GM06990 (cell line): Measurements from ENCODE around the gene FBLN5.

ENCODE experiments used
- DNase-seq: peaks from one replicate; pipeline ENCODE4 v3.0.0-alpha.2; 2011; ENCODE audit not compliant: insufficient read length; ENCODE audit errors: extremely low read depth
- H3K27me3 ChIP-seq: replicated peaks from 2 replicates; pipeline ENCODE4 v1.6.0; 2011; ENCODE audit warnings: low read length; ENCODE audit not compliant: control insufficient read depth, insufficient read depth
- H3K36me3 ChIP-seq: 2 replicates; pipeline ENCODE4 v1.5.1; 2011; ENCODE audit warnings: low read length; ENCODE audit not compliant: control insufficient read depth, insufficient read depth
- H3K4me3 ChIP-seq: replicated peaks from 2 replicates; pipeline ENCODE4 v1.5.1; 2011; ENCODE audit warnings: low read depth, mild to moderate bottlenecking, control low read depth, low read length
- TF ChIP-seq, protein P1 (sequence below): IDR thresholded peaks from 2 replicates; pipeline ENCODE4 v1.5.1; 2011; ENCODE audit warnings: low read length, control low read depth, mild to moderate bottlenecking, inconsistent platforms; ENCODE audit not compliant: insufficient read depth, poor library complexity, severe bottlenecking

Gene FBLN5

DNA sequence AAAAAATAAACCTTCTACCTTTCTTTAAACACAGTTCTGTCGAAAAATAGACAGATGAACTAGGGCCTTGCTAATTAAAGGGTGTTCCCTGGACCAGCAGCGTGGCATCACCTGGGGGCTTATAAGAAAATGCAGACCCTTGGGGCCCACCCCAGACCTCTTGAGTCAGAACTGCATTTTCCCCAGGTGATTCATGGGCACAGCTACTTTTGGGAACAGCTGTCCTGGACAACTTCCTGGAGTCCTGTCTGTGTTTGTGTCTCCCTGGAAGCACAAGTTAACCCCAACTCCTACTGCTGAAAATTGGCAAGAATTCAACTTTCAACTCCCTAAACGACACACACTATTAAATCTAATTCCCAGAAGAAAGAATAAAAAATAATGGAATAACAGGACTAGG, 17.8 kb downstream of the FBLN5 start:
- Histone ChIP-seq H3K36me3 (no peaks in the 10 kb centered on the region), H3K27me3 (no peaks in the 10 kb centered on the region; the same call in 1 of the 2 replicates), H3K4me3 (no peak overlapping the region)
- no peak for DNase-seq
- TF ChIP-seq, protein P1, sequence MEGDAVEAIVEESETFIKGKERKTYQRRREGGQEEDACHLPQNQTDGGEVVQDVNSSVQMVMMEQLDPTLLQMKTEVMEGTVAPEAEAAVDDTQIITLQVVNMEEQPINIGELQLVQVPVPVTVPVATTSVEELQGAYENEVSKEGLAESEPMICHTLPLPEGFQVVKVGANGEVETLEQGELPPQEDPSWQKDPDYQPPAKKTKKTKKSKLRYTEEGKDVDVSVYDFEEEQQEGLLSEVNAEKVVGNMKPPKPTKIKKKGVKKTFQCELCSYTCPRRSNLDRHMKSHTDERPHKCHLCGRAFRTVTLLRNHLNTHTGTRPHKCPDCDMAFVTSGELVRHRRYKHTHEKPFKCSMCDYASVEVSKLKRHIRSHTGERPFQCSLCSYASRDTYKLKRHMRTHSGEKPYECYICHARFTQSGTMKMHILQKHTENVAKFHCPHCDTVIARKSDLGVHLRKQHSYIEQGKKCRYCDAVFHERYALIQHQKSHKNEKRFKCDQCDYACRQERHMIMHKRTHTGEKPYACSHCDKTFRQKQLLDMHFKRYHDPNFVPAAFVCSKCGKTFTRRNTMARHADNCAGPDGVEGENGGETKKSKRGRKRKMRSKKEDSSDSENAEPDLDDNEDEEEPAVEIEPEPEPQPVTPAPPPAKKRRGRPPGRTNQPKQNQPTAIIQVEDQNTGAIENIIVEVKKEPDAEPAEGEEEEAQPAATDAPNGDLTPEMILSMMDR: no peak

DNA sequence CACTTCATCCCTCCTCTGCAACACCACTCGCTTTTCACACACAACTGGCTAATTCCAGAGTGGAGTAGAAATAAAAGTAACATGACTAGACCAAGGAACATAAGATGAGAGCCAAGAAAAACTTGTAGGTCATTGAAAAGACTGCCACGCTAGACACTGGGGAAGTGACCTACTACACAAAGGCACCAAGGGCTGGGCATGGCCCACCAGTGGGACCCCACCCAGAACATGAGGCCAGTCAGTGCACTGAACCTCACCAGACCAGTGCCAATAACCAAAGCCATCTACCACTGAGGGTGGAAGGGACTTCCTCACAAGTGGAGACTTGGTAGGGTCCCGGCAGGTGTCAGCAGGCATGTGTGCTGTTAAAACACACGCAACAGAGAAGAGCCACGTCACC, 19.7 kb downstream of the FBLN5 start:
- TF ChIP-seq, protein P1: no peak
- H3K36me3 ChIP-seq: no peaks in the 10 kb centered on the region
- H3K27me3 ChIP-seq: no peaks in the 10 kb centered on the region; the same call in 1 of the 2 replicates
- H3K4me3 ChIP-seq: no peak overlapping the region
- no peak for DNase-seq

DNA sequence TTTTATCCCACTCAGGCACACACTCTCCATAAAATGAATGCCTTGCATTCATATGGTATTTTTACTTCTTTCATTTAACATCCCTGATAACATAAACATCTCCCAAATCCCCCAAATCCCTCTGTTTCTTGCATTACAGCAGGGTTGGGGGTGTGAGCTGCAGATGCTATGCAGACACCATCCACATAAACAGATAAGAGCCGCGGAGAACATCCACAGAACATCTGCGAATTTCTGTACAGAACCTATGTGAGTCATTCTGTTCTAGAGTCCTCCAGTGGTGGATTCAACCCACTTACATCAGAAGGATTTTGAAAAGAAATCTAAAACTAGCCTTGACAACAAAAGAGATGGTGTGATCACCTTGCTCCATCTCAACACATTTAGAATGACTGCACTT, 20.3 kb downstream of the FBLN5 start:
- Histone ChIP-seq H3K27me3 (no peaks in the 10 kb centered on the region; the same call in 1 of the 2 replicates), H3K4me3 (no peak overlapping the region), H3K36me3 (no peaks in the 10 kb centered on the region)
- DNase-seq: no peak
- TF ChIP-seq, protein P1: no peak

DNA sequence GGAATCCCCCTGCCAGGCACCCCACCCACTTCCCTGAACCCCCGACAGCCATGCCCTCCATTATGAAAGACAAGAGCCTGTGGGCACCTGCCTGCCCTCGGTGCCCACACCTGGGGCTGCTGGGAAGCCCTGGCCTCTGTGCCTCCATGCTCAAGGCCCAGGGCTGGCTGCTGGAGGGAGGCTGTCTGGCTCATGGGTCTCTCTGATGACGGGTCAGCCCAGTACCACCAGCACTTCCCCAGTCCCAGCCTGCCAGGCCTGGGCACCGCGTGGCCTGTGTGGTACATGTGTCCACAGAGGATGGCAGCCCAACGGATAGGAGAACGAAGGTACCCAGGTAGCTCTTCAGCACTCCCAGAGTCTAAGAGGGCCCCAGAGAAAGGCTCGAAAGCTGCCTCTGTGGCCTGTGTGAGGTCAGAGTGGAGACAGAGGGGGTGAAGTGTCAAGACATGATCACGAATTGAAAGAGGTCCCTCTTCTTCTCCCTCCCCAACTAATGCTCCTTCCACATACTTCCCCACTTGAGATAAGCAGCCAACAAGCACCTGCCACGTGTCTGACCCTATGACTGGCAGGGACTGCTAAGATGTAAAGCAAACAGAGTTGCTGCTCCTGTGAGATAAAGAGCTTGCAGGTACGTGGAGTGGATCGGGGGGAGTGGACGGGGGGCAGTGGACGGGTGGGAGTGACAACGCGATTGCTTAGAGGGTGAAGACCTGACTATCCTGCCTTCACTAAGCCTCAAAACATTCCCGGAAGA, 21.2 kb downstream of the FBLN5 start:
- no peak for DNase-seq
- TF ChIP-seq, protein P1: no peak
- no peak overlapping the region for H3K4me3 ChIP-seq
- H3K27me3 ChIP-seq: no peaks in the 10 kb centered on the region; the same call in 1 of the 2 replicates
- H3K36me3 ChIP-seq: no peaks in the 10 kb centered on the region

DNA sequence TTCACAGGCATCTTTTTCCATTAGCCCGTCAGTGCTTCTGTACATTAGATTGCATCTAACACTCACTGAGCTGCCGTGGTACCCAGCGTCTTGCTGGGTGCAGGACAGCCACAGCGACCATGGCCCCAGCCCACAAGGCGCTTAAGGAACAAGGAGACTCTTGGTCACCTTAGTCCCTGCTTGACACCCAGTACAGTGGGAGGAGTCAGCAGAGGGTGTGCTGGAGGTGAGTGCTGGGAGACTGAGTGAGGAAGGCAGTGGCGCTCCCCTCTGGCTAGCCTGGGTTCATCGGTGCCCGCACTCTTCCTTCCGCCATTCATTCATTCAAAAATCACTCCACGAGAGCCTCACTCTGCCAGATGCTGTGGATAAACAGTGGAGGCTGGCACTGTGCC, 21.8 kb downstream of the FBLN5 start:
- TF ChIP-seq, protein P1: no peak
- H3K4me3 ChIP-seq: no peak overlapping the region
- no peaks in the 10 kb centered on the region; the same call in 1 of the 2 replicates for H3K27me3 ChIP-seq
- DNase-seq: no peak
- H3K36me3 ChIP-seq: no peaks in the 10 kb centered on the region
